Effector memory CD8-positive, alpha-beta T cell (primary cell): ENCODE data around the gene BLMH.
A peak's percentile ranks its signal among the peaks of the same experiment; 100 is the strongest.

Experiments
- ATAC-seq: fragments of 150-1000 bp; cut with Tn5 transposase; replicated peaks from 2 replicates; pipeline ENCODE4 v1.10.0; 2021; ENCODE audit warnings: mild to moderate bottlenecking, moderate library complexity
- DNase-seq, 3 experiments: peaks; one replicate each; pipeline ENCODE4 v3.0.0; 2021
- H3K27ac Mint-ChIP-seq, 2 donors: one replicate each; pipeline ENCODE4 v1.8.0; 2022; ENCODE audit warnings: mild to moderate bottlenecking in 2 of 2, mixed read lengths in 2 of 2, moderate library complexity in 2 of 2
- H3K27me3 Mint-ChIP-seq, 2 donors: one replicate each; pipeline ENCODE4 v1.8.0; 2022; ENCODE audit warnings: mixed read lengths in 2 of 2
- H3K36me3 Mint-ChIP-seq: one replicate; pipeline ENCODE4 v1.8.0; 2022; ENCODE audit warnings: mild to moderate bottlenecking, moderate library complexity, mixed read lengths; ENCODE audit not compliant: insufficient read depth
- H3K4me1 Mint-ChIP-seq, 2 donors: one replicate each; pipeline ENCODE4 v1.8.0; 2022; ENCODE audit warnings: low read depth in 2 of 2, mixed read lengths in 2 of 2
- H3K4me3 Mint-ChIP-seq, 2 donors: one replicate each; pipeline ENCODE4 v1.8.0; 2022; ENCODE audit warnings: mild to moderate bottlenecking in 2 of 2, mixed read lengths in 2 of 2, moderate library complexity in 2 of 2
- H3K9me3 Mint-ChIP-seq, 2 donors: one replicate each; pipeline ENCODE4 v1.8.0; 2022; ENCODE audit warnings: mixed read lengths in 2 of 2

BLMH gene

DNA sequence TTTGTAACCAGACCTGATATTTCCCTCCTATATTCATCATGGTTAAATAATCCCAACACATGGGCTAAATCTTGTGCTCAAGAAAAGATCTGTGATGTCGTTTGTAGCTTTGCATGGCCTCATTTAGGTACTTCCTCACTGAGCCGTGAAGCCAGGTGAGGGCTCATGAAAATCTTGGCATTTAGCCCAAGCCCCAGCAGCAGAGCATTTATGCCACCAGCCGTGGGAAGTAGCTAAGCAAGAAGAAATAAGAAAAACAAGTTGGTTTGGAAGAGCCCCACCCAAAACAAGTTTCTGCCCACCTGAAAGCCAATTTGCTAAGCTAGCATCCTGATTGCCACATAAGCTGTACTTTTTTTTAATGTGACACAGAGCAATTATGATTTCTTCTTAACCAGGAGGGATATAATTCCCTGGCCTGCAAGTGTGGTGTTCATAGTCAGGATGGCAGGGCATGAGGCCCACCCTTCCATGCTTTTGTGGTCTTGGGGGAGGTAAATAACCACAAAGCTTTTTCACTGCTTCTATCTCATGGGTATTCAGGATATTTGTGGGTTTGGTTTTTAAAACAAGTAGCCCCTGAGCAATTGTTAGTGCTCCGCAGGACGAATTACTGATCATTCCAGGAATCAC lies 31.6 kb upstream of the BLMH start:
- H3K4me1 Mint-ChIP-seq, result peaks cover 16 to 20% of the 10 kb centered on the region in 2 donors
- H3K4me3 Mint-ChIP-seq, result peak overlapping the region; percentile 44 to 65
- H3K36me3 Mint-ChIP-seq, result no peaks in the 10 kb centered on the region
- peak; percentile 30 to 49 (median 48) for DNase-seq
- ATAC-seq, result peak; percentile 82
- no peaks in the 10 kb centered on the region for H3K9me3 Mint-ChIP-seq
- peak overlapping the region; percentile 85 to 89 for H3K27ac Mint-ChIP-seq
- H3K27me3 Mint-ChIP-seq, result no peaks in the 10 kb centered on the region

DNA sequence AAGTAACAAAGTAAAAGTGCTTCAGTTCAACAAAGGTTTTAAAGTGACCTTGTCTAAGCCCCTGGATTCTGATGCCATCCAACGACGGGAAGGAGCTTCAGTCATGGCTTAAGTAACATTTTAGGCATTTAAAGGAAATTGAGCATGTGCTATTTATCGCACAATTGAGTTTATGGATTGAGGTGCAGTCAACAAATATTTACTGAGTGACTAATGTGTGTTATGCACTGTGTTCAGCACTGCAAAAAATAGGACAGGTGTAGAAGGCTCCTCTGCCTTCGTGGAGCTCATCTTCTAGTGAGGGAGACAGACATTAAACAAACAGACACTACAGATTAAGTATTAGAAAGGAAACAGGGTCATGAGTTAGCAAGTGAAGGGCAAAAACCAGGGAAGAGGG lies 29.6 kb upstream of the BLMH start:
- Mint-ChIP-seq H3K9me3 (no peaks in the 10 kb centered on the region), H3K27ac (no peak overlapping the region), H3K27me3 (no peaks in the 10 kb centered on the region), H3K4me1 (peaks cover 16 to 20% of the 10 kb centered on the region in 2 donors), H3K4me3 (no peak overlapping the region), H3K36me3 (no peaks in the 10 kb centered on the region)
- DNase-seq (no peak), ATAC-seq (no peak)

DNA sequence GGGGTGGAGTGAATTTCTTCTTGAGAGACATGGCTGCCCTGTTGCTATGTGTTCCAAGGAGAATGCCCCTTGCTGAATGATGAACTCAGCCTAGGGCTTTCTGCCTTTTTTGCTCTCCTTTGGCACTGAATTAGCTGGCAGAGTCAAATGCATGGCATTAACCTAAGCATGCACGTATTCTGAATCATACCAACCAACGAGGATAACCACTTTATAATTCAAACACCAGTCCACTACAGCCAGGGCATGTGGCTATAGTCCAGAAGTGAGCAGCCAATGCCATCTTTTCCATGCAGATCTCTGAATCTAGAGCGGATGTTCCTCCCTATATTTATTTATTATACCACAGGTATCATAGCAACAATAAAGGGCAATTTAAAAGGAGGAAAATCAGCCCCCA lies 26.4 kb upstream of the BLMH start:
- peaks cover 0 to 9% of the 10 kb centered on the region in 2 donors for H3K27me3 Mint-ChIP-seq
- H3K27ac Mint-ChIP-seq, result no peak overlapping the region
- no peak overlapping the region for H3K4me3 Mint-ChIP-seq

DNA sequence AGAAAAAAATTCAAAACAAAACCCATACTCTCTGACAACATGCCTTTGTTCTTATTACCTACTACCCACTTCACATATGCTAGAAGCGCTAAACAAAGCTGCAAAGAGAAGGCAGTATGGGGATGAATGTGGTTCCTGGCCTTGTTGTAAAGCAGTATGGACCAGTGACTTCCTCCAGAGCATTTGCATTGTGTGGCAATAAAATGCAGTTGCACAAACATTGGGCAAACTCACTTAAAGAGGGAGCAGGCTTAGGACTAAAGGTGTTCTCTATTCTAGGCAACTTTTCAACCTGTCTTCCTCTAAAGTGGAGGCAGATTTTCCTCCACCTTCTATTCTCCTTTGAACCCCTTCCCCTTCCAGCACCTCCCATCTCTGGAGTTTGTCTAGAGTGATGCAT lies 25.0 kb upstream of the BLMH start:
- ATAC-seq (no peak), DNase-seq (no peak)
- Mint-ChIP-seq H3K9me3 (no peaks in the 10 kb centered on the region), H3K27ac (no peak overlapping the region), H3K4me3 (no peak overlapping the region), H3K4me1 (no peaks in the 10 kb centered on the region), H3K36me3 (no peaks in the 10 kb centered on the region), H3K27me3 (peaks cover 0 to 9% of the 10 kb centered on the region in 2 donors)

More for the DNA sequence above, 26.4 kb upstream of the BLMH start:
- ATAC-seq, result no peak
- no peaks in the 10 kb centered on the region for H3K36me3 Mint-ChIP-seq
- no peak for DNase-seq
- H3K4me1 Mint-ChIP-seq, result peaks cover 3 to 5% of the 10 kb centered on the region in 2 donors
- no peaks in the 10 kb centered on the region for H3K9me3 Mint-ChIP-seq

DNA sequence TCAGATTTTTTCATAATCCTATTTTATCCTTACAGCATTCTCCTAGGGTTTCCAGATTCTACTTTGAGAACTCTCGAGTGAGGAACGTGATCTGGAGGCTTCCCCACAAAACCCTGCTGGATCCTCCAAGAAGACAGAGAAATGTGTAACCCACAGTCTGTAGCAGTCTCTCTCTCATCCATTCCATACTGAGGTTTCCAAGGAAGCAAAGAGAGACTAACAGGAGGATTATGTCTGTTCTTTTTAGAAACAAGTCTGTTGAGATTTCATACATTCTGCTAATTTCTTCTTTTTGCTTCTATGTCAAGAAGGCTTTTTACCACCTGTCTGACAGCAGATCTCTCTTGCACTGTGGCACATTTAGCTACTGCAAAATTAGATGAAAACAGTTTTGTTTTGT lies 23.4 kb upstream of the BLMH start:
- no peak overlapping the region for H3K4me3 Mint-ChIP-seq
- H3K9me3 Mint-ChIP-seq, result no peaks in the 10 kb centered on the region
- peak overlapping the region in 1 of 2 donors; percentile 58 for H3K27ac Mint-ChIP-seq
- DNase-seq (no peak), ATAC-seq (no peak)
- peaks cover 0 to 9% of the 10 kb centered on the region in 2 donors for H3K27me3 Mint-ChIP-seq
- no peaks in the 10 kb centered on the region for H3K4me1 Mint-ChIP-seq
- H3K36me3 Mint-ChIP-seq, result no peaks in the 10 kb centered on the region

DNA sequence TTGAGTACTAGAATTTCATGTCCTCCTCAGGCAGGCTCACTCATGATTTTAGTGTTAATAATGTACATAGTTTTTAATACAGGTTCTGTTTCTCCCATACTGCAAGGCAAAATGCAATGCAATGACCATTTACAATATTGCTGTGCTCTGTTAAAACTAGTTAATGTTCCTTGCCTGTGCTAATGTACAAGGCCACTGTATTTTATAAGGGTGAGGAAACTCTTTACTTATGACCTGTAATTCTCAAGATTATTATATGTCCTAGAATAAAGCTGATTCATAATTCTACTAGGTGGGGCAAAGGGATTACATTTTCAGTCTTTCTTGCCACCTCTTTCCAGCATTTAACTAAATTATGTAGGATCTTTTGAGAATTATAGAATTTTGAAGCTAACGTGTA lies 22.7 kb upstream of the BLMH start:
- ATAC-seq (no peak), DNase-seq (no peak)
- Mint-ChIP-seq H3K27me3 (peaks cover 0 to 9% of the 10 kb centered on the region in 2 donors), H3K36me3 (no peaks in the 10 kb centered on the region), H3K9me3 (no peaks in the 10 kb centered on the region), H3K27ac (peak overlapping the region in 1 of 2 donors; percentile 58), H3K4me1 (no peaks in the 10 kb centered on the region), H3K4me3 (no peak overlapping the region)

DNA sequence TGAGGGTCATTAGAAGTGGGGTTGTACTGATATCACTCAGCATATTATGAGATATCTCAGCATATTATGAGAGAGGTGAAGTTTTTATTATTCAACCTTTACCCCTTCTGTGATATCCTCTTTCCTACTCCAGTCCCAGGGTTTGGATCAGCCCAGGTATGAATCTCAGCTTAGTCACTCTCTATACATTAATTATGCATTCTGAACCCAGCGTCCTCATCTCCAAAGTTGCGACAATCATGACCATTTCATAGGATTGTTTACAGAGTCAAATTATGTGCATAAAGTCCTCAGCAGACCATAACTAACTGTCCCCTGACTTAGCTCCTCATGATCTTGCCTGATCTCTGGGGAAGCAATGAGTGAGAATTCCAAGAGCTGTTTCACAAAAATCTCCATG lies 20.5 kb upstream of the BLMH start:
- no peak for ATAC-seq
- Mint-ChIP-seq H3K27me3 (peaks cover 0 to 9% of the 10 kb centered on the region in 2 donors), H3K4me3 (no peak overlapping the region)

DNA sequence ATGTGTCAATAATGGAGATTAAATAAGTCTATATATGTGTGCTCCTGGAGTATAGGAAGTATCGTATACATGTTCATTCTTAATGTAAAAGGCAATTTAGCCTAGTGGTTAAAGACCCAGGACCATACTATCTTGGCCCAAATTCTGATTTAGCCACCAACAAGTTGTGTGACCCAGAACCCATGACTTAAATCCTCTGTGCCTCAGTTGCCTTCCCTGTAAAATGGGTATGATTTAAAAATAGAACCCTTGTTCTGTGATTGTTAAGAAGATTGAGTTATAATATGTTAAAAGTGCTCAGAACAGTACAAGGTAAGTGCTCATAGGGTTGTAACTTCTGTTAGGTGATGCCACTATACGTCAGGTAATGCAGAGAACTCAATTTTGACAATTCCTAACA lies 18.8 kb upstream of the BLMH start:
- Mint-ChIP-seq H3K9me3 (no peaks in the 10 kb centered on the region), H3K27ac (no peak overlapping the region), H3K27me3 (peaks cover 0 to 9% of the 10 kb centered on the region in 2 donors), H3K36me3 (no peaks in the 10 kb centered on the region), H3K4me1 (no peaks in the 10 kb centered on the region), H3K4me3 (no peak overlapping the region)
- no peak for DNase-seq
- ATAC-seq, result no peak

More for the DNA sequence above, 20.5 kb upstream of the BLMH start:
- no peak for DNase-seq
- Mint-ChIP-seq H3K4me1 (no peaks in the 10 kb centered on the region), H3K27ac (no peak overlapping the region), H3K9me3 (no peaks in the 10 kb centered on the region), H3K36me3 (no peaks in the 10 kb centered on the region)

DNA sequence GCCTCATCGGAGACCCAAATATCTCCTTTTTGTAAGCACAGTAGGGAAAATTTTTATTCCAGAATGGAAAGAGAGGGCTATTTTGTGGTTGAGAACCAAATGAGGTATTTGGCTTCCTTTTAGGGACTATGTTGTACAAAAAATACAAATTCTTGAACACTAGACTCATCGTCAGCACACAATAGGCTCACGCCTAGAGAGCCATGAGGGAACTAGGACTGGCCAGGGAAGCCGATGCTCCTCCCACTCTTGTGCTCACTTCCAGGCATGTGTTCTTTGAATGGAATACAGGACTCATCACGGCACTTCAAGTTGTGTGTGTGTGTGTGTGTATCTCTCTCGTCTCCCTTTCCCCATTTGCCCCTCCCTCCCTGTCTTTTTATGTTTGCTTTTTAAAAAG lies 17.8 kb upstream of the BLMH start:
- Mint-ChIP-seq H3K36me3 (no peaks in the 10 kb centered on the region), H3K4me1 (no peaks in the 10 kb centered on the region)

DNA sequence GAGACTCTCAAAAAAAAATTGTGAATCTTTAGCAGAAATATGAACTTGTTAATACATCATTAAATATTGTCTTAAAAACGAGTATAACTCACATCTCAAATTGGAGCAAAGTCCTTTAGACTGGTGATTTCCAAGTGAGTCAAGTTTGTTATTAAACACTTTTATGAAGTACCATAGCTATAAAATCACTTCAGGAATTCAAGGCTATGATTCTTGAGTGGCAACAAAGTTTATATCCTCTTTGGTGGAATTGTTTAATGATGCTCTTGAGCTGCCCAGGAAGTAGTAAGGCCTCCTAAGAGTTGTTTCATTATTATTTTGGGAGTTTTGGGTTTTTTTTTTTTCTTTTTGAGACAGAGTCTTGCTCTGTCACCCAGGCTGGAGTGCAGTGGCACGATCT lies 16.7 kb upstream of the BLMH start:
- Mint-ChIP-seq H3K36me3 (no peaks in the 10 kb centered on the region), H3K4me3 (no peak overlapping the region)

More for the DNA sequence above, 17.8 kb upstream of the BLMH start:
- ATAC-seq (no peak), DNase-seq (no peak)
- H3K4me3 Mint-ChIP-seq, result no peak overlapping the region
- no peaks in the 10 kb centered on the region for H3K9me3 Mint-ChIP-seq
- no peak overlapping the region for H3K27ac Mint-ChIP-seq
- H3K27me3 Mint-ChIP-seq, result peaks cover 0 to under 1% of the 10 kb centered on the region in 2 donors

DNA sequence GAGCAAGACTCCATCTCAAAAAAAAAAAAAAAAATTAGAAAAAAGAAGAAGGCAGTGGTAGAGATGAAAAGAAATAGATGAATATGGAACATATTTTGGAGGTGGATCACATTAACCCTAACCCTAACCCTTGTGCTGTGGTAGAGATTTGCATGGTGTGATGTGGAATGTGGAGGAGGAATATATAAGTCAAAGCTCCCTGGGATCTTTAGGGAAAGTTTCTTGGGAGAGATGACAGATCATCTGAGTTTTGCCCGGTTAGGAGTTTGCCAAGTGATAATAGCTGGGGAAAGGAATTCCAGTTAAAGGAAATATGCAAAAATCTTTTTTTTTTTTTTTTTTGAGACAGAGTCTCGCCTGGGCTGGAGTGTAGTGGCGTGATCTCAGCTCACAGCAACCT lies 13.0 kb upstream of the BLMH start:
- Mint-ChIP-seq H3K9me3 (no peaks in the 10 kb centered on the region), H3K27ac (no peak overlapping the region), H3K36me3 (no peaks in the 10 kb centered on the region), H3K4me3 (no peak overlapping the region), H3K4me1 (no peaks in the 10 kb centered on the region), H3K27me3 (no peaks in the 10 kb centered on the region)
- no peak for DNase-seq
- no peak for ATAC-seq

More for the DNA sequence above, 16.7 kb upstream of the BLMH start:
- Mint-ChIP-seq H3K27me3 (no peaks in the 10 kb centered on the region), H3K9me3 (no peaks in the 10 kb centered on the region), H3K27ac (no peak overlapping the region), H3K4me1 (no peaks in the 10 kb centered on the region)
- ATAC-seq, result no peak
- DNase-seq, result no peak

DNA sequence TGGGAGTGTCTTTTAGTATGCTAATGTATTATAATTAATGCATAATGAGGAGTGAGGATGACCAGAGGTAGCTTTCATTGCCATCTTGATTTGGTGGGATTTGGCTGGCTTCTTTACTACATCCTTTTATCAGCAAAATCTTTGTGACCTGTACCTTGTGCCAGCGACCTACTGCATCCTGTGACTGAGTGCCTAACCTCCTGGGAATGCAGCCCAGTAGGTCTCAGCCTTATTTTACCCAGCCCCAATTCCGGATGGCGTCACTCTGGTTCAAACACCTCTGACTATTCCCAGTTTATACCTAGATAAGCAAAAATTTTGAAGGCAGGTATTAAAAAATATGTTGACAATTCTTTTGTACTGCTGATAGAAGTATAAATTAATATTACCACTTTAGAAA lies 10.5 kb upstream of the BLMH start:
- Mint-ChIP-seq H3K4me3 (no peak overlapping the region), H3K27me3 (no peaks in the 10 kb centered on the region), H3K9me3 (no peaks in the 10 kb centered on the region), H3K36me3 (no peaks in the 10 kb centered on the region), H3K4me1 (no peaks in the 10 kb centered on the region), H3K27ac (no peak overlapping the region)
- ATAC-seq (no peak), DNase-seq (no peak)

DNA sequence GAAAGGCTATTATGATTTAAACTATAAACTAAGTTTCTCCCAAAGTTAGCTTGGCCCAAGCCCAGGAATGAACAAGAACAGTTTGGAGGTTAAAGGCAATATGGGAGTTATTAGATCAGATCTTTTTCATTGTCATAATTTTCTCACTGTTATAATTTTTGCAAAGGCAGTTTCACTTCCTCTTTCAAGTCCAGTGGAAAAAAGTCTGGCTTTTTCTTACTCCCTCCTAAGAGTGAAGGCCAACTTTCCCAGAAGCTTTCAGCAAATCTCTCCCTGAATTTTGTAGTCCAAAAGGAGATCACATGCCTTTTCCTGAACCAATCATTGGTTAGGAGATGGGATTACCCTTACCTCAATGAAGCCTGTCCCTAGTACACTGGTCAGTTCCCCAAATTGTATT lies 9.1 kb upstream of the BLMH start:
- no peaks in the 10 kb centered on the region for H3K27me3 Mint-ChIP-seq
- no peak for DNase-seq
- no peak overlapping the region for H3K4me3 Mint-ChIP-seq
- no peaks in the 10 kb centered on the region for H3K4me1 Mint-ChIP-seq
- H3K36me3 Mint-ChIP-seq, result no peaks in the 10 kb centered on the region
- no peak overlapping the region for H3K27ac Mint-ChIP-seq
- ATAC-seq, result no peak
- H3K9me3 Mint-ChIP-seq, result no peaks in the 10 kb centered on the region

DNA sequence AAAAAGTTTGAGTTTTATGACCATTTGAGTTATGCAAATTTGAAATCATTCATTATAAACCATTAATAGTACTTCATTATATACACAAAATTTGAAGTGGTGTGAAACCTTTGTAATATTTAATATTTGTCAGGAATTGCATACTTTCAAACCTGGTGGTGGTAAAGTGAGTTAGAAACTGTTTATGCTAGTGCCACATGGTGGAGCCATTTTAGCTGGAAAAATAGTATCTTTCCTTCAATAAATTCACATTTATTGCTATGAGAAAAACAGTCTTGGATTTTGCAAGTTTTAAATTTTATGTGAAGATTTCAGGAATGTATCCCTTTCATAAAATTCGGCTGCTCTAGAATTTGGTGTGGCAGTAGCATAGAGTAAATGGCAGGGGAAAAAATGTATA lies 7.3 kb upstream of the BLMH start:
- no peaks in the 10 kb centered on the region for H3K9me3 Mint-ChIP-seq
- no peaks in the 10 kb centered on the region for H3K36me3 Mint-ChIP-seq
- DNase-seq (no peak), ATAC-seq (no peak)
- no peaks in the 10 kb centered on the region for H3K4me1 Mint-ChIP-seq
- H3K4me3 Mint-ChIP-seq, result no peak overlapping the region
- H3K27ac Mint-ChIP-seq, result no peak overlapping the region
- no peaks in the 10 kb centered on the region for H3K27me3 Mint-ChIP-seq

DNA sequence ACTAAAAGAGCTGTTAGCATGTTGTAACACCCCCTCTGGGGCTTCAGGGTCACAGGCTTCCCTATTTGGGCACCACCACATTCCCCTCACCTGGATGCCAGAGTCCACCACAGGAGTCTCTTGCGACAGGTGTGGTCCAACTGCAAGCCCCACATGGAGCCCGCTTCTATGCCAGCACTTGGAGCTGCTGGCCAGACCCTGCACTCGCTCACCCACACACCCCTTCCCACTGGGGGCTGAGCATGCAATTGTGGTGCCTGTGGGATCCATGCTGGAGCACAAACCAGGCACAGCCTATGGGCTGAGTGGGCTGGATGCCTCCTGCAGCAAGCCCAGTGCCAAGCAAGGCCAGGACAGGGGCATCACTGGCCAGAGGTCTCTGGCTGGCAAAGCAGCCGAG lies 6.0 kb upstream of the BLMH start:
- Mint-ChIP-seq H3K27me3 (no peaks in the 10 kb centered on the region), H3K4me1 (no peaks in the 10 kb centered on the region), H3K36me3 (no peaks in the 10 kb centered on the region), H3K27ac (no peak overlapping the region), H3K9me3 (no peaks in the 10 kb centered on the region), H3K4me3 (no peak overlapping the region)
- DNase-seq (no peak), ATAC-seq (no peak)
